Spleen (tissue), 7 donors: ENCODE data around the gene FUT8.

Experiments used
- POLR2A ChIP-seq, 3 donors: fragments of 450-650 bp; IDR thresholded peaks; one replicate each; pipeline ENCODE4 v1.5.1; 2017; ENCODE audit warnings: antibody characterized with exemption in 3 of 3, mild to moderate bottlenecking in 1 of 3
- POLR2AphosphoS5 ChIP-seq, 3 donors: sonication (generic); formaldehyde crosslinking; IDR thresholded peaks; one replicate each; pipeline ENCODE4 v1.5.1; 2017; ENCODE audit warnings: antibody characterized with exemption in 3 of 3
- TF ChIP-seq, protein P1 (sequence below), 11 experiments: fragments of 200-600 bp in 7 of 11; fragments of 450-650 bp in 4 of 11; sonication (generic) in 4 of 11; IDR thresholded peaks in 8 of 11; conservative IDR thresholded peaks in 3 of 11; 1 replicate in 7 of 11; 2 replicates in 4 of 11; pipeline versions ENCODE4 v1.4.0 to v1.8.0; 2016 to 2021; ENCODE audit warnings: antibody characterized with exemption in 11 of 11, inconsistent platforms in 4 of 11, mild to moderate bottlenecking in 1 of 11
- donor health status: DM: no; HTN: no; CAD: no; lungs with moderate emphysema.
- donor health status: DM: no; HTN: no; CAD: no.
- donor health status: DM: no; HTN: no; CAD: no.

GRCh38 chr14:65748796-65749195 lies 336.3 kb downstream of the FUT8 start:
- TF ChIP-seq, protein P1, sequence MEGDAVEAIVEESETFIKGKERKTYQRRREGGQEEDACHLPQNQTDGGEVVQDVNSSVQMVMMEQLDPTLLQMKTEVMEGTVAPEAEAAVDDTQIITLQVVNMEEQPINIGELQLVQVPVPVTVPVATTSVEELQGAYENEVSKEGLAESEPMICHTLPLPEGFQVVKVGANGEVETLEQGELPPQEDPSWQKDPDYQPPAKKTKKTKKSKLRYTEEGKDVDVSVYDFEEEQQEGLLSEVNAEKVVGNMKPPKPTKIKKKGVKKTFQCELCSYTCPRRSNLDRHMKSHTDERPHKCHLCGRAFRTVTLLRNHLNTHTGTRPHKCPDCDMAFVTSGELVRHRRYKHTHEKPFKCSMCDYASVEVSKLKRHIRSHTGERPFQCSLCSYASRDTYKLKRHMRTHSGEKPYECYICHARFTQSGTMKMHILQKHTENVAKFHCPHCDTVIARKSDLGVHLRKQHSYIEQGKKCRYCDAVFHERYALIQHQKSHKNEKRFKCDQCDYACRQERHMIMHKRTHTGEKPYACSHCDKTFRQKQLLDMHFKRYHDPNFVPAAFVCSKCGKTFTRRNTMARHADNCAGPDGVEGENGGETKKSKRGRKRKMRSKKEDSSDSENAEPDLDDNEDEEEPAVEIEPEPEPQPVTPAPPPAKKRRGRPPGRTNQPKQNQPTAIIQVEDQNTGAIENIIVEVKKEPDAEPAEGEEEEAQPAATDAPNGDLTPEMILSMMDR (IDR thresholded peaks at IDR 0.05 in 8 of 11, conservative IDR thresholded peaks at IDR 0.05 in 3 of 11) = no peak
- no peak for TF ChIP-seq POLR2AphosphoS5 (IDR thresholded peaks at IDR 0.05)
- no peak for TF ChIP-seq POLR2A (IDR thresholded peaks at IDR 0.05)
